Ascending aorta (tissue), 2 donors: ENCODE measurements around the gene UGDH. TPM values are rescaled to one million over a fixed set of nuclear protein-coding genes. Genes with fewer than 3 reads are reported as not detected.
"Not testable (repeated sequence)": the region's sequence is repeated elsewhere in the genome, so short reads cannot be mapped to it uniquely, and the experiment has no call there.

Source experiments
- DNase-seq, 2 donors: peaks; one replicate each; pipeline ENCODE4 v3.0.0-alpha.2; 2019; ENCODE audit warnings: low spot score in 2 of 2
- H3K27ac ChIP-seq, 2 donors: fragments of 200-600 bp; sonication (generic); one replicate each; pipeline ENCODE4 v1.5.1; 2016 to 2017; ENCODE audit warnings: mild to moderate bottlenecking in 1 of 2
- H3K27me3 ChIP-seq: fragments of 200-600 bp; sonication (generic); one replicate; pipeline ENCODE4 v1.5.1; 2017
- H3K36me3 ChIP-seq, 2 donors: fragments of 200-600 bp; sonication (generic); one replicate each; pipeline ENCODE4 v1.5.1; 2016
- H3K4me1 ChIP-seq, 2 donors: fragments of 200-600 bp; sonication (generic); one replicate each; pipeline ENCODE4 v1.5.1; 2016 to 2017; ENCODE audit warnings: mild to moderate bottlenecking in 1 of 2
- H3K4me3 ChIP-seq, 2 donors: fragments of 200-600 bp; sonication (generic); one replicate each; pipeline ENCODE4 v1.5.1; 2016 to 2017; ENCODE audit warnings: mild to moderate bottlenecking in 1 of 2
- H3K9me3 ChIP-seq, 2 donors: fragments of 200-600 bp; sonication (generic); one replicate each; pipeline ENCODE4 v1.5.1; 2016
- intact Hi-C: fragments of 100-400 bp; cut with DNase I; formaldehyde crosslinking; loops from one replicate; pipeline ENCODE4 v1.15.1; 2023
- total RNA-seq: library from RNA; depleted of rRNA; stranded (reverse); fragments of >200 nt; gene quantifications from one replicate; pipeline ENCODE4 v1.1.0, GENCODE V29; 2016
- TF ChIP-seq, protein P1 (sequence below), 3 experiments: fragments of 200-600 bp in 2 of 3; fragments of 450-650 bp in 1 of 3; sonication (generic) in 2 of 3; IDR thresholded peaks; one replicate each; pipeline ENCODE4 v1.5.1; 2016 to 2019; ENCODE audit warnings: antibody characterized with exemption in 3 of 3, mild to moderate bottlenecking in 1 of 3, moderate library complexity in 1 of 3

Gene UGDH
- total RNA-seq, 1 donor from 2014 or later = 81.1 TPM

DNA sequence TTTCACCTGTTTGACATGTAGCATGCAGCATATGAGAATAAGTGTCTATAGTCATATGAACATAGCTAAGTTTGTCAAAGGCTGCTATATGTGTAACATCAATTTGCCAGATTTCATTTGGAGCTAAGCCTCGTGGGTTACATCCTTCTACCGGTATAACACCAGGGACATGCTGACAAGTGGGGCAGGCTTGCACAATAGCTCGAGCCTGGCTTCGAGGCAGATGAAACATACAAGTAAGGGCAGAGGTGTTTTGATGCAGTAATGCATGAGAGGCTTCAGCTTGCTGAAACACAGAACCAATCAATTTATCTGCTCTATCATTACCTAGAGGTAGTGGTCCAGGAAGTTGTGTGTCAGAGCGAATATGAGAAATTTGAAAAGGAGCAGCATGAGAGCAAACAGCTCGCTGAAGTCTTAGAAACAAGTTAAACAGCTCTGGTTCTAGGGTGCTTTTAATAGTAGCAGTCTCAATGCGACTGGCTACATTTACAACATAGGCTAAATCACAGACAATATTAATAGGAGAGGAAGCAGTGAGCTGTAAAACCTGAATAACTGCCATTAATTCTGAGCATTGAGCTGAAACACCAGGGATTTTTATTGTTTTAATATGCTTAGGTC lies 14.9 kb upstream of the UGDH start:
- intact Hi-C loops = no loop called here
- H3K4me3 ChIP-seq = no peak overlapping the region
- no peak overlapping the region for H3K27ac ChIP-seq
- H3K36me3 ChIP-seq = peaks cover 0 to 14% of the 10 kb centered on the region in 2 donors
- no peak for DNase-seq
- TF ChIP-seq, protein P1, sequence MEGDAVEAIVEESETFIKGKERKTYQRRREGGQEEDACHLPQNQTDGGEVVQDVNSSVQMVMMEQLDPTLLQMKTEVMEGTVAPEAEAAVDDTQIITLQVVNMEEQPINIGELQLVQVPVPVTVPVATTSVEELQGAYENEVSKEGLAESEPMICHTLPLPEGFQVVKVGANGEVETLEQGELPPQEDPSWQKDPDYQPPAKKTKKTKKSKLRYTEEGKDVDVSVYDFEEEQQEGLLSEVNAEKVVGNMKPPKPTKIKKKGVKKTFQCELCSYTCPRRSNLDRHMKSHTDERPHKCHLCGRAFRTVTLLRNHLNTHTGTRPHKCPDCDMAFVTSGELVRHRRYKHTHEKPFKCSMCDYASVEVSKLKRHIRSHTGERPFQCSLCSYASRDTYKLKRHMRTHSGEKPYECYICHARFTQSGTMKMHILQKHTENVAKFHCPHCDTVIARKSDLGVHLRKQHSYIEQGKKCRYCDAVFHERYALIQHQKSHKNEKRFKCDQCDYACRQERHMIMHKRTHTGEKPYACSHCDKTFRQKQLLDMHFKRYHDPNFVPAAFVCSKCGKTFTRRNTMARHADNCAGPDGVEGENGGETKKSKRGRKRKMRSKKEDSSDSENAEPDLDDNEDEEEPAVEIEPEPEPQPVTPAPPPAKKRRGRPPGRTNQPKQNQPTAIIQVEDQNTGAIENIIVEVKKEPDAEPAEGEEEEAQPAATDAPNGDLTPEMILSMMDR (IDR thresholded peaks at IDR 0.05) = no peak
- H3K4me1 ChIP-seq = peaks cover 0 to 2% of the 10 kb centered on the region in 2 donors
- H3K27me3 ChIP-seq = no peaks in the 10 kb centered on the region
- no peaks in the 10 kb centered on the region for H3K9me3 ChIP-seq

DNA sequence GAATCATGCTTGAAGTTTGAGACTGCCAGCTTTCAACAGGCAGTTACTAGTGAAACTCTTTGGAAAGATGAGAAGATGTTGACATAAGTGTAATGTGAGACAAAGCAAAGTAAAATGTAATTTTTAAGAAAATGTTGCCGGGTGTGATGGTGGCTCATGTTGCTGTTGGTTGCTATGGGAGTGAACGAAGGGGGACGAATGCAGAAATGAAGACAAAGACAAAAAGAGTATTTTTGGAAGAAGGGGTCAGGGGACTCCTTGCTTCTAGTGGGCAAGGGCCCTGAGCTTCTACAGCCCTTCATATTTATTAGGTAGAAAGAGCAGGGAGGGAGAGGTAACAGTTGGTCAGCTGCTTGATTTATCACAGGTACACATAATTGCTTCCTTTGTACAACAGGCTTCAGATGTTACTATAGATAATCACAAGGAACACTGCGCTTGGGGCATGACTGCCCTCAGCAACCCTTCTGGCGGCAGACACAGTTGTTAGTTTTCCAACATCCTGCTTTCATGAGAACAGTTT lies 11.9 kb upstream of the UGDH start:
- intact Hi-C loops = no loop called here
- Histone ChIP-seq H3K27ac (no peak overlapping the region), H3K9me3 (no peaks in the 10 kb centered on the region), H3K4me3 (no peak overlapping the region), H3K36me3 (peaks cover under 1 to 12% of the 10 kb centered on the region in 2 donors), H3K4me1 (no peaks in the 10 kb centered on the region), H3K27me3 (no peaks in the 10 kb centered on the region)
- no peak for DNase-seq
- TF ChIP-seq, protein P1 (IDR thresholded peaks at IDR 0.05) = no peak

DNA sequence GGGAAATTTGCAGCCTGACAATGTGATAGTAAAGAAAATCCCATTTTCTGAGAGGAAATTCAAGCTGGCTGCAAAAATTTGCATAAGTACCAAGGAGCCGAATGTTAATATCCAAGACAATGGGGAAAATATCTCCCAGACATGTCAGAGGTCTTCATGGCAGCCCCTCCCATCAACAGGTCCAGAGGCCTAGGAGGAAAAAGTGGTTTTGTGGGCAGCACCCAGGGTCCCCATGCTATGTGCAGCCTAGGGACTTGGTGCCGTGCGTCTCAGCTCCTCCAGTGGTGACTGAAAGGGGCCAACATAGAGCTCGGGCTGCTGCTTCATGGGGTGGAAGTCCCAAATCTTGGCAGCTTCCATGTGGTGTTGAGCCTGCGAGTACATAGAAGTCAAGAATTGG lies 6.3 kb upstream of the UGDH start:
- Histone ChIP-seq H3K4me3 (no peak overlapping the region), H3K9me3 (no peaks in the 10 kb centered on the region), H3K4me1 (peaks cover 0 to 8% of the 10 kb centered on the region in 2 donors), H3K36me3 (peaks cover 11 to 13% of the 10 kb centered on the region in 2 donors), H3K27ac (no peak overlapping the region), H3K27me3 (no peaks in the 10 kb centered on the region)
- no peak for DNase-seq
- intact Hi-C loops = no loop called here
- TF ChIP-seq, protein P1 (IDR thresholded peaks at IDR 0.05) = no peak

DNA sequence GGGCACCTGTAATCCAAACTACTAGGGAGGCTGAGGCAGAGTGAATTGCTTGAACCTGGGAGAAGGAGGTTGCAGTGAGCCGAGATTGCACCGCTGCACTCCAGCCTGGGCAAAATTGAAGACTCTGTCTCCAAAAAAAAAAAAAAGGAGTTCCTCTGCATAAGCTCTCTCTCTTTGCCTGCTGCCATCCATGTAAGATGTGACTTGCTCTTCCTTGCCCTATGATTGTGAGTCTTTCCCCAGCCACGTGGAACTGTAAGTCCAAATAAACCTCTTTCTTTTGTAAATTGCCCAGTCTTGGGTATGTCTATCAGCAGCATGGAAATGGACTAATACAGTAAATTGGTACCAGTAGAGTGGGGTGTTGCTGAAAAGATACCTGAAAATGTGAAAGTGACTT lies 5.0 kb upstream of the UGDH start:
- H3K4me1 ChIP-seq, DNase-seq, H3K9me3 ChIP-seq, H3K27ac ChIP-seq, H3K4me3 ChIP-seq, H3K27me3 ChIP-seq, intact Hi-C loops: not testable (repeated sequence)
- H3K36me3 ChIP-seq = peaks cover 11 to 13% of the 10 kb centered on the region in 2 donors

DNA sequence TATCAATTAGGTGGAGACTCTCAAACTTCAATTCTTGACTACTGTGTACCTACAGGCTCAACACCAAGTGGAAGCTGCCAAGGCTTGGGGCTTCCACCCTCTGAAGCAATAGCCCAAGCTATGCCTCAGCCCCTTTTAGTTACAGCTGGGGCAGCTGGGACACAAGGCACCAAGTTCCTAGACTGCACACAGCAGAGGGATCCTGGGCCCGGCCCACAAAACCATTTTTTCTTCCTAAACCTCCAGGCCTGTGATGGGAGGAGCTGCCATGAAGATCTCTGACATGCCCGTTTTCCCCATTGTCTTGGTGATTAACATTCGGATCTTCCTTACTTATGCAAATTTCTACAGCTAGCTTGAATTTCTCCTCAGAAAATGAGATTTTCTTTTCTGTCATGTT lies 3.4 kb upstream of the UGDH start:
- Histone ChIP-seq H3K9me3 (no peaks in the 10 kb centered on the region), H3K4me3 (no peak overlapping the region), H3K36me3 (peaks cover 11 to 13% of the 10 kb centered on the region in 2 donors), H3K27me3 (no peaks in the 10 kb centered on the region), H3K27ac (no peak overlapping the region), H3K4me1 (peaks cover 0 to 10% of the 10 kb centered on the region in 2 donors)
- intact Hi-C loops = no loop called here
- TF ChIP-seq, protein P1 (IDR thresholded peaks at IDR 0.05) = no peak
- no peak for DNase-seq

DNA sequence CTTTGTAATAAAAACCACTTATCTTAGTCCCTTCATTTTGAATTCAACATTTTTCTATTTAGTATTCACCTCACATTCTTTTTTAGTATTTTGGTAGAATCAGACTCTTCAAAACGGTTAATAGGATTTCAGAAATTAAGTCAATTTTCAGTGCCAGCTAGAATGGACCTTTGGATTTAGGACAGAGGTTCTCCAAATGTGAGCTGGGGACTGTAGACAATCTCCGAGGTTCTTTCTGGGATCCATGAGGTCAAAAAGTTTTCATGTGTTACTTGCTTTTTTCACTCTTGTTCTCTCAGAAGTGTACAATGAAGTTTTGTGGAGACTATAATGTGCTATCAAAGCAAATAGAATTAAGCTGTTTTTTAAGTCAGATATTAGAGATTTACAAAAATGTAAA lies 2.3 kb upstream of the UGDH start:
- no peak overlapping the region for H3K27ac ChIP-seq
- DNase-seq = no peak
- H3K36me3 ChIP-seq = peaks cover 11 to 13% of the 10 kb centered on the region in 2 donors
- TF ChIP-seq, protein P1 (IDR thresholded peaks at IDR 0.05) = no peak
- H3K4me3 ChIP-seq = no peak overlapping the region
- intact Hi-C loops = loop anchor here (2.0 to 5.0 kb wide), 2 partner anchors 85 to 528 kb away; partner anchors contain the start of gene N4BP2
- no peaks in the 10 kb centered on the region for H3K27me3 ChIP-seq
- H3K4me1 ChIP-seq = peaks cover 0 to 10% of the 10 kb centered on the region in 2 donors
- no peaks in the 10 kb centered on the region for H3K9me3 ChIP-seq
